Osteoblast (primary cell): Measurements from ENCODE around the gene AADAT. TPM values are rescaled to one million over a fixed set of nuclear protein-coding genes. Genes with fewer than 3 reads are reported as not detected.
A peak's percentile ranks its signal among the peaks of the same experiment; 100 is the strongest.

Experiments used
- DNase-seq: peaks from one replicate; pipeline ENCODE4 v3.0.0; 2011; ENCODE audit warnings: low spot score, mixed read lengths; ENCODE audit not compliant: insufficient read length; ENCODE audit errors: missing footprints
- H2AFZ ChIP-seq: 2 replicates; pipeline ENCODE4 v1.6.0; 2011; ENCODE audit warnings: mild to moderate bottlenecking, low read length
- H3K27ac ChIP-seq: 2 replicates; pipeline ENCODE4 v1.5.1; 2011; ENCODE audit warnings: mild to moderate bottlenecking, low read depth, low read length, moderate library complexity
- H3K27me3 ChIP-seq: 2 replicates; pipeline ENCODE4 v1.6.0; 2012; ENCODE audit warnings: mild to moderate bottlenecking, control low read depth, inconsistent platforms, low read length, moderate library complexity; ENCODE audit not compliant: insufficient read depth
- H3K36me3 ChIP-seq: 2 replicates; pipeline ENCODE4 v1.5.1; 2011; ENCODE audit warnings: mild to moderate bottlenecking, low read length, control low read depth, moderate library complexity; ENCODE audit not compliant: insufficient read depth
- H3K4me1 ChIP-seq: 2 replicates; pipeline ENCODE4 v1.5.1; 2011; ENCODE audit warnings: mild to moderate bottlenecking, low read length, control low read depth, moderate library complexity; ENCODE audit not compliant: insufficient read depth
- H3K4me2 ChIP-seq: 2 replicates; pipeline ENCODE4 v1.6.0; 2011; ENCODE audit warnings: mild to moderate bottlenecking, low read length; ENCODE audit not compliant: insufficient read depth
- H3K4me3 ChIP-seq: fragments of 200-600 bp; sonication (generic); 3 replicates; pipeline ENCODE4 v1.5.1; 2012; ENCODE audit warnings: mild to moderate bottlenecking, low read length, inconsistent platforms; ENCODE audit not compliant: insufficient read depth
- H3K79me2 ChIP-seq: 2 replicates; pipeline ENCODE4 v1.6.0; 2012; ENCODE audit warnings: mild to moderate bottlenecking, low read length, control low read depth, inconsistent platforms; ENCODE audit not compliant: insufficient read depth
- H3K9me3 ChIP-seq: 2 replicates; pipeline ENCODE4 v1.5.1; 2011; ENCODE audit warnings: low read depth, low read length, control low read depth
- H4K20me1 ChIP-seq: 2 replicates; pipeline ENCODE4 v1.6.0; 2012; ENCODE audit warnings: mild to moderate bottlenecking, low read length, control low read depth; ENCODE audit not compliant: insufficient read depth
- CTCF ChIP-seq: IDR thresholded peaks from 2 replicates; pipeline ENCODE4 v1.5.1; 2011; ENCODE audit warnings: mild to moderate bottlenecking, low read depth, low read length, moderate library complexity; ENCODE audit errors: extremely low read depth
- total RNA-seq: library from RNA; depleted of rRNA; stranded (reverse); fragments of >200 nt; gene quantifications from 2 replicates; pipeline ENCODE4 v1.2.3, GENCODE V29; 2012

AADAT gene
- total RNA-seq, 1 donor, result 4.0 TPM

GRCh38 chr4:170134821-170135220 lies 45.1 kb upstream of the AADAT start:
- Histone ChIP-seq H3K4me3 (no peak overlapping the region), H3K27me3 (no peaks in the 10 kb centered on the region), H4K20me1 (no peaks in the 10 kb centered on the region), H3K36me3 (no peaks in the 10 kb centered on the region), H3K27ac (no peak overlapping the region), H3K79me2 (no peaks in the 10 kb centered on the region), H3K9me3 (no peaks in the 10 kb centered on the region), H2AFZ (no peak overlapping the region), H3K4me1 (peaks cover 1% of the 10 kb centered on the region), H3K4me2 (no peak overlapping the region)
- TF ChIP-seq CTCF, result no peak
- no peak for DNase-seq

- no peaks in the 10 kb centered on the region for H4K20me1 ChIP-seq
- no peaks in the 10 kb centered on the region for H3K36me3 ChIP-seq
- no peak overlapping the region for H3K4me2 ChIP-seq
- no peak overlapping the region for H3K27ac ChIP-seq
- TF ChIP-seq CTCF, result no peak
- H3K79me2 ChIP-seq, result no peaks in the 10 kb centered on the region
- no peak overlapping the region for H3K4me3 ChIP-seq
- DNase-seq, result peak; percentile 4
- H3K27me3 ChIP-seq, result no peaks in the 10 kb centered on the region
- no peaks in the 10 kb centered on the region for H3K4me1 ChIP-seq
- H3K9me3 ChIP-seq, result no peaks in the 10 kb centered on the region
- no peak overlapping the region for H2AFZ ChIP-seq
Observed at GRCh38 chr4:170128219-170128804, 38.6 kb upstream of the AADAT start.

GRCh38 chr4:170127758-170128157 lies 38.0 kb upstream of the AADAT start:
- Histone ChIP-seq H3K27ac (no peak overlapping the region), H3K9me3 (no peaks in the 10 kb centered on the region), H3K4me3 (no peak overlapping the region), H2AFZ (no peak overlapping the region), H3K79me2 (no peaks in the 10 kb centered on the region), H4K20me1 (no peaks in the 10 kb centered on the region), H3K4me2 (no peak overlapping the region), H3K36me3 (no peaks in the 10 kb centered on the region), H3K4me1 (no peaks in the 10 kb centered on the region), H3K27me3 (no peaks in the 10 kb centered on the region)
- no peak for TF ChIP-seq CTCF
- DNase-seq, result no peak

GRCh38 chr4:170124406-170124805 lies 34.6 kb upstream of the AADAT start:
- Histone ChIP-seq H3K27ac (no peak overlapping the region), H3K27me3 (no peaks in the 10 kb centered on the region)
- TF ChIP-seq CTCF, result no peak

More at GRCh38 chr4:170124406-170124805, 34.6 kb upstream of the AADAT start:
- Histone ChIP-seq H2AFZ (no peak overlapping the region), H4K20me1 (no peaks in the 10 kb centered on the region), H3K4me3 (no peak overlapping the region), H3K79me2 (no peaks in the 10 kb centered on the region), H3K4me1 (no peaks in the 10 kb centered on the region), H3K36me3 (no peaks in the 10 kb centered on the region), H3K9me3 (no peaks in the 10 kb centered on the region), H3K4me2 (no peak overlapping the region)
- no peak for DNase-seq
